HS-27A (cell line): Measurements from ENCODE around the gene TUBGCP3.

Experiments
- DNase-seq: peaks from one replicate; pipeline ENCODE4 v3.0.0-alpha.2; 2012; ENCODE audit warnings: low read depth, missing footprints

The TUBGCP3 gene

GRCh38 chr13:112616586-112617362 lies 28.8 kb upstream of the TUBGCP3 start:
- no peak for DNase-seq

GRCh38 chr13:112615391-112615790 lies 27.4 kb upstream of the TUBGCP3 start:
- DNase-seq: no peak

- DNase-seq: no peak
These were observed 26.9 kb upstream of the TUBGCP3 start for GRCh38 chr13:112614835-112615234.

GRCh38 chr13:112608212-112608611 lies 20.3 kb upstream of the TUBGCP3 start:
- no peak for DNase-seq

- DNase-seq: peak; percentile 43
These were observed 18.4 kb upstream of the TUBGCP3 start for GRCh38 chr13:112606109-112607001.

GRCh38 chr13:112605531-112605990 lies 17.6 kb upstream of the TUBGCP3 start:
- DNase-seq: no peak

GRCh38 chr13:112603641-112604225 lies 15.8 kb upstream of the TUBGCP3 start:
- DNase-seq: no peak

- no peak for DNase-seq
These were observed 14.2 kb upstream of the TUBGCP3 start for GRCh38 chr13:112602189-112602588.

GRCh38 chr13:112601371-112601770 lies 13.4 kb upstream of the TUBGCP3 start:
- no peak for DNase-seq

- DNase-seq: no peak
These were observed 8.3 kb upstream of the TUBGCP3 start for GRCh38 chr13:112596235-112596634.

- no peak for DNase-seq
These were observed 4.7 kb upstream of the TUBGCP3 start for GRCh38 chr13:112592647-112593046.

GRCh38 chr13:112592181-112592580 lies 4.2 kb upstream of the TUBGCP3 start:
- no peak for DNase-seq

- no peak for DNase-seq
These were observed 741 bp upstream of the TUBGCP3 start for GRCh38 chr13:112588490-112589297.

GRCh38 chr13:112587212-112587763 lies 665 bp downstream of the TUBGCP3 start:
- peak; percentile 53 for DNase-seq

- no peak for DNase-seq
These were observed 1.5 kb downstream of the TUBGCP3 start for GRCh38 chr13:112586334-112586960.

GRCh38 chr13:112583592-112584277 lies 4.2 kb downstream of the TUBGCP3 start:
- no peak for DNase-seq

GRCh38 chr13:112582263-112582662 lies 5.7 kb downstream of the TUBGCP3 start:
- no peak for DNase-seq

GRCh38 chr13:112580912-112581311 lies 7.0 kb downstream of the TUBGCP3 start:
- DNase-seq: no peak

GRCh38 chr13:112580211-112580610 lies 7.7 kb downstream of the TUBGCP3 start:
- no peak for DNase-seq

- DNase-seq: no peak
These were observed 8.6 kb downstream of the TUBGCP3 start for GRCh38 chr13:112579310-112579843.
